T-helper 2 cell treated with Interferon-gamma antibody and Interleukin-4, amounts not matched to agents 100 ng/mL and 5 ng/mL, for 36 hours (primary cell): ENCODE results near the gene CEP95. TPM values are rescaled to one million over a fixed set of nuclear protein-coding genes. Genes with fewer than 3 reads are reported as not detected.
"Not testable (repeated sequence)": the region's sequence is repeated elsewhere in the genome, so short reads cannot be mapped to it uniquely, and the experiment has no call there.

ENCODE experiments used
- intact Hi-C: fragments of 100-400 bp; cut with micrococcal nuclease; formaldehyde crosslinking; loops from one replicate; pipeline ENCODE4 v1.15.1; 2023
- total RNA-seq: library from RNA; stranded (reverse); gene quantifications from 2 replicates; pipeline ENCODE4 v1.2.3, GENCODE V29; 2022

Gene CEP95, protein sequence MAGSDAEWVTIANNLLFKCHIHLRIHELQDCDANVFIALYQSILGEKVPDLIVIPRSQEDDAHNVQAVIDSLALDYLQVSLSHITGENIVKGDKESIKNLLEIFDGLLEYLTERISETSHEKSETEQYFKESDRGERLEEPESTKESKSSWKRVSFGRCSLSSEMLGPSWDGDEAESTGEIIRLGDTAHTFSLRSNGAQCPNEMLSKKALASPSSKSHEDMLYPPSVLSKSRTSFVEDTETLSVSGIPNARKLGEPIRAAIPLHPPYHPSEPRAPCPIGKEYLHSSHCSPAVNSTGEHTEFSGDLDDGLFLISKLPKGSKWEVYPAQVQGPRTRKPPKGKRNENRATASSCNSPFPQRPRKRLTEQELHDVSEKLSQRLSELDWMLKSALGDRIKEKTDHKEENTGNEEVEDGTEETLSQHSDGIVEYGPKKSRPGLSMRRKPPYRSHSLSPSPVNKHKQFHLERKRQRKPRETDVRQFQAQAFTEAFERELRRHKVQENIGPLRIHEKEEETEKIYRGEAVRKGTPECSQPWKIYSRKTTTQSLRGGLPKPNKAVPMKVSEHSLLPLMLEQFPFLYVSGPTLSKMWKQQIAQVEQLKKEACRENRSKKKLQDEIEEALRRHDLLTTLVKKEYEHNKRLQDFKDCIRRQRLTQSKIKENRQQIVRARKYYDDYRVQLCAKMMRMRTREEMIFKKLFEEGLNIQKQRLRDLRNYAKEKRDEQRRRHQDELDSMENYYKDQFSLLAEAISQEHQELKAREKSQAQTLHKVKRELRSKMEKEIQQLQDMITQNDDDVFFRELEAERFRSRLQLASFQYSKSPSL
- 43.8 and 49.2 TPM in 2 replicates for total RNA-seq

DNA sequence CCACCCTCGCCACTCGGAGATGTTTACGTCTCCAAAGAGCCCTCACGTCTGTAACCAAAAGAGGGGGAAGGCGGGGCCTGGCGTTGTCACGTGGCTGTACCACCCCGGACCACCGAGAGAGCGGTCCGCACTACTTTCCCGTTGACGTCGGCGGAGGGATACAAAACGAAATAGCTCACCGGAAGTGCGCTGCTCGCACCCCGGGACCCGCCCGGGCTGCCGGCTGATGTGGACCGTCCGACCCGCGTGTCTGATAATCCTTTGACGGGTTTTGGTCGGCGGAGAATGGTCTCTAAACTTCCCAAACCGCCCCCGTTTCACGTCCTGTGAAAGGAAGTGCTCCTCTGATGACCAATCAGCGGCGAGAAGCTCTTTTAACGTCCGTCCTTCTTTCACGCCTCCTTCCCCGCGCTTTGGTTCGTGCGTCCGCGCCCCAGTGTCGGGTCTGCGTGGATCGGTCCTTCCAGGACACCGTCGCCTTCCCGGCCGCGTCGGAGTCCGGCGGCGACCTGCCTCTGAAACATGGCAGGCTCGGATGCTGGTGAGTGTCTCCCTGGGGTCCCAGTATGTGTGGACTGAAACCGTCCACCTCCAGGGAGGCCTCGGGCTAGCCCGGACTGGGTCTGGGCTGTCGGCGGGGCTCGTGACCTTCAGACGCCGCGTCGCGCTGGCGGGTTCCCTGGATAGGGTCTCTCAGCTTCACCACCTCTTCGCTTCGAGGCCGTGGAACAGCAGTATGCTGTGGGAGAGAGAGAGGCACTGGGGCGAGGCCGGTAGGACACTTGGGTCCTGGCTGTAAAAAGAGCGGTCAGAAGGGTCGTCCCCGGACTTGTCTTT, at the start of gene CEP95:
TSS of gene CEP95 (plus strand) at position 402 of the 837 bp plus-strand sequence. CDS start at position 523, 121 bp downstream.
- intact Hi-C loops = loop anchor here (1.0 to 10.0 kb wide), 10 partner anchors 9 to 884 kb away; partner anchors contain the start of genes CCDC47, FTSJ3, MAP3K3 and POLG2

- intact Hi-C loops = no loop called here
Observed at GRCh38 chr17:64457156-64457555, 49.6 kb upstream of the CEP95 start.

GRCh38 chr17:64458756-64459155, 48.0 kb upstream of the CEP95 start:
- intact Hi-C loops = no loop called here

DNA sequence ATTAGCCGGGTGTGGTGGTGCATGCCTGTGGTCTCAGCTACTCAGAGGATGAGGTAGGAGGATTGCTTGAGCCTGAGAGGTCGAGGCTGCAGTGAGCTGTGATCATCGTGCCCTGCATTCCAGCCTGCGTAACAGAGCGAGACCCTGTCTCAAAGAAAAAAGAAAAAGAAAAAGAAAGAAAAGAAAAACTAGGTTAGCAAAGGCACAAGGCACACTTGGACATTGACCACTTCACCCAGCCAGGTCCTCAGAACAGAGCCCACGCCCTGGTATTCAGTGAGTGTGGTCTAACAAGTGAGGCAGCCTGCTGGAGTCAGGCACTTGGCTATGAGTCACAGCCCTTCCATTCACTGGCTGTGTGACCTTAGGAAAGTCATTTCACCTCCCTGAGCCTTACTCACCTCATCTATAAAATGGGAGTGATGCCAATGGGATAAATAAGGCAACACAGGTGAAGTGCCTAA, 47.5 kb upstream of the CEP95 start:
- intact Hi-C loops = no loop called here

- intact Hi-C loops = not testable (repeated sequence)
Observed at GRCh38 chr17:64459818-64460217, 47.0 kb upstream of the CEP95 start.

- intact Hi-C loops = no loop called here
Observed at GRCh38 chr17:64460955-64461354, 45.8 kb upstream of the CEP95 start.

- intact Hi-C loops = no loop called here
Observed at GRCh38 chr17:64461788-64462187, 45.0 kb upstream of the CEP95 start.

DNA sequence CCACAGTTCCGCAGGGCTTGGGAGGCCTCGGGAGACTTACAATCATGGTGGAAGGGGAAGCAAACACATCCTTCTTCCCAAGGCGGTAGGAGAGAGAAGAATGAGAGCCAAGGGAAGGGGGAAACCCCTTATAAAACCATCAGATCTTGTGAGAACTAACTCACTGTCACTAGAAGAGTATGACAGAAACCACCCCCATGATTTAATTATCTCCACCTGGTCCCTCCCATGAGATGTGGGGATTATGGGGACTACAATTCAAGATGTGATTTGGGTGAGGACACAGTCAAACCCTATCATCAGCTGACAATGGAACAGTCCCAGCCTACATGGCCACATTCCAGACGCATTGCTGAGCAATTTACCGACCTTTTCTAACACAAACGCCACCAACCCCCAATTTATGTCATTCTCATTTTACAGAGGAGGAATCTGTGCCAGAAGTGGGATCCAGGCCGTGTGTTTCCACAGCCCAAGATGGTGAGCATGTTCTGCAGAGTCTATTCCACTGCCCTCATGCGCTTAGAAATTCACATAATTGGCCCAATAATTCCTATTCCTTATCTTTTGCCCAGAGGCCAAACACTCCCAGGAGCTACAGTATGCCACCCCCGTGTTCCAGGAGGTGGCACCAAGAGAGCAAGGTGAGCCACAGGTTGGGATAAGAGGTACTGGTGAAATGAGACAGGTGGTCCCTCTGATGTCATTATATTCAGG, 40.6 kb upstream of the CEP95 start:
- intact Hi-C loops = no loop called here

GRCh38 chr17:64466834-64467233, 39.9 kb upstream of the CEP95 start:
- intact Hi-C loops = not testable (repeated sequence)

GRCh38 chr17:64470625-64471024, 36.2 kb upstream of the CEP95 start:
- intact Hi-C loops = no loop called here

DNA sequence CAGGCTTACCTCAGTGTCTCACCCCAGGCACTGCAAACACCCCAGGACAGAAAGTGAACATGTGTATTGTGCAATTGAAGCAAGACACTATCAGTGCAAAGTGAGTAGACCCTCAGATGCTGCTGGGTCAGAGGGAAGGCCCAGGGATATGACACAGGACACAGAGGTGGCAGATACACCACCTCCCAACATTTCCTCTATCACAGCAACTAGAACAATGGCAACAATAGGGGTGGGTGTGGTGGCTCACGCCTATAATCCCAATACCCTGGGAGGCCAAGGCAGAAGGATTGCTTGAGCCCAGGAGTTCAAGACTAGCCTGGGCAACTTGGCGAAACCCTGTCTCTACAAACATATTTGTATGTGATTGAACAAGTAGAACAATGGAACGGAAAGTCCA, 35.3 kb upstream of the CEP95 start:
- intact Hi-C loops = no loop called here

- intact Hi-C loops = no loop called here
Observed at GRCh38 chr17:64472564-64472963, 34.2 kb upstream of the CEP95 start.

DNA sequence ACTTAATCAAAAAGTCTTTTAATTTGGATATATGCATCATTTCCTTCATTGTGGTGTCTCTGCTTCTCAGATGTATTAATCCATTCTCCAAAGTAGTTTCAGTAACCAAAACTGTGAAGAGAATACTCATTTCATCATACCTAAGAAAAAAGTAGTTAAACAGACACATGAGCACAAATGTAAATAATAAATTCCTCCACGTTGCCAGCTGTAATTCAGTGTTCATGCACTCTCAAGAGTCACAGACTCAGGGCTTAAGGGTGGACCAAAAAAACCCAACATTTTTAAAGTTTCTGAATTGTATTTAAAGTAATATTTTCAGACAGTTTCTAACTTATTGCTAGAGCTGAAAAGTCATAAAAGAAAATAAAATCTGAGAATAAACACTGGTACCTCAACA, 28.9 kb upstream of the CEP95 start:
- intact Hi-C loops = no loop called here

- intact Hi-C loops = no loop called here
Observed at GRCh38 chr17:64480951-64481350, 25.8 kb upstream of the CEP95 start.

DNA sequence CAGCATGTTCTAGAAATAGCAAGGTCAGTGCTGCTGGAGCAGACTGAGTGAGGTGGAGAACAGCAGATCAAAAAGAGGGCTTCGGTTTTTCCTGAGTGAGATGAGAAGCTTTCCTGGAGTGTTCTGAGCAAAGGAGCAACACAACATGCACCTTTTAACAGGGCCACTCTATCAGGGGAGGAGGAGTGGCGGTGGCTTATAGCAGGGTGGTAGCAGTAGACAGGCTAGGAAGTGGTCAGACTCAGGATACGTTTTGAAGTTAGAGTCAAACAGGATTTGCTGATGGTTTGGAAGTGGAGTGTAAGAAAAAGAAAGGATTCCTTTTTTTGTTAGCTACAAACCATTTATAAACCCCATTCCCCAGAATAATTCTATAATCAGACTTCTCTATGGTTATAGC, 22.4 kb upstream of the CEP95 start:
- intact Hi-C loops = no loop called here

- intact Hi-C loops = no loop called here
Observed at GRCh38 chr17:64488301-64488700, 18.5 kb upstream of the CEP95 start.

DNA sequence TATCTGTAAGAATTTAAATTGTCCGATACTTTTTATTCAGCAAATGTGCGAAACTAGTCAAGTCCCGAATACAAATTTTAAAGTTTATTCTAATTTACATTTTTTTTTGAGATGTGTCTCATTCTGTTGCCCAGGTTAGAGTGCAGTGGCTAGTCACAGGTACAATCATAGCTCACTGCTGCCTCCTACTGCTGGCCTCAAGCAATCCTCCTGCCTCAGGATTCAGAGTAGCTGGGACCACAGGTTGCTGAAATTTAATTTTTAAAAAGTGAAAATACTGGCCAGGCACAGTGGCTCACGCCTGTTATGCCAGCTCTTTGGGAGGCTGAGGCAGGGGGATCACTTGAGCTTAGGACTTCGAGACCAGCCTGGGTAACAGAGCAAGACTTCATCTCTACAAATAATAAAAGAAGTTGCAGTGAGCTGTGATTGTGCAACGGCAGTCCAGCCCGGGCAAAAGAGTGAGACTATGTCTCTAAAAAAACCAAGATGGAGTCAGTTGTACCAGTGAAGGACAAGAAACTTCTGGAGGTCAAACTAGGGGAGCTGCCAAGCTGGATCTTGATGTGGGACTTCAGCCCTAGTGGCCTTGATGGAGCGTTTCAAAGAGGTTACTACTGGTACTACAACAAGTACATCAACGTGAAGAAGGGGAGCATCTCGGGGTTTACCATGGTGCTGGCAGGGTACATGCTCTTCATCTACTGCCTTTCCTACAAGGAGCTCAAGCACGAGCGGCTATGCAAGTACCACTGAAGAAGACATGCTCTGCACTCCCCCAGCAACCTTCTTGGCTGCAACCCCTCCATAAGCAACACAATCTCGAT, 15.5 kb upstream of the CEP95 start:
- intact Hi-C loops = loop anchor here (1.0 kb wide), 1 partner anchor 71 kb away; no protein-coding TSS in a partner anchor

DNA sequence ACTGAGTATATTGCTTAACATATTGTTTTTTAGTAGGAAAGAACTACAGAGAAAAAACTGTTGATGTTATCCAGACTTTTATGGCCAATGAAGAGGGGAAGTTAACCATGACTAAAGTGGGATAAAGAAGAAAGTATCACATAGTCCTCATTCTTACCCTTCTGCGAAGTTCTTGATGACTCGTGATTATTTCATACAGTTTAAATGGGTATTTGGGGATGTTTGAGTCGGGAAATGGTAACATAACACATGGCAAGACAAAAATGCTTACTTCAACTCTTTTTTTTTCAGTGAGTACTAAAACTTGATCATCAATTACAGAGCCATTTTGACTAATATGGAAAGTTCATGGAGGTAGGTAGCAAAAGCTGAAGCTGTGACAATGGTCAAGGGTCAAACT, 14.8 kb upstream of the CEP95 start:
- intact Hi-C loops = loop anchor here (1.0 kb wide), 2 partner anchors 72 to 171 kb away; no protein-coding TSS in a partner anchor

GRCh38 chr17:64492481-64493109, 14.2 kb upstream of the CEP95 start:
- intact Hi-C loops = loop anchor here (1.0 kb wide), 1 partner anchor 171 kb away; no protein-coding TSS in a partner anchor
